ENCODE data around the gene MTARC1.

The MTARC1 gene

GRCh38 chr1:220807726-220808125 is 21.0 kb downstream of the MTARC1 start:
- DNase-seq, result no peak

- no peak for DNase-seq
Observed at GRCh38 chr1:220808345-220809186, 21.9 kb downstream of the MTARC1 start.

GRCh38 chr1:220809187-220809550 is 22.5 kb downstream of the MTARC1 start:
- DNase-seq, result no peak

- no peak for DNase-seq
Observed at GRCh38 chr1:220809704-220810103, 23.0 kb downstream of the MTARC1 start.

- no peak for DNase-seq
Observed at GRCh38 chr1:220810179-220810653, 23.5 kb downstream of the MTARC1 start.

- no peak for DNase-seq
Observed at GRCh38 chr1:220810963-220811362, 24.2 kb downstream of the MTARC1 start.

GRCh38 chr1:220811695-220812094 is 25.0 kb downstream of the MTARC1 start:
- DNase-seq, result no peak

DNA sequence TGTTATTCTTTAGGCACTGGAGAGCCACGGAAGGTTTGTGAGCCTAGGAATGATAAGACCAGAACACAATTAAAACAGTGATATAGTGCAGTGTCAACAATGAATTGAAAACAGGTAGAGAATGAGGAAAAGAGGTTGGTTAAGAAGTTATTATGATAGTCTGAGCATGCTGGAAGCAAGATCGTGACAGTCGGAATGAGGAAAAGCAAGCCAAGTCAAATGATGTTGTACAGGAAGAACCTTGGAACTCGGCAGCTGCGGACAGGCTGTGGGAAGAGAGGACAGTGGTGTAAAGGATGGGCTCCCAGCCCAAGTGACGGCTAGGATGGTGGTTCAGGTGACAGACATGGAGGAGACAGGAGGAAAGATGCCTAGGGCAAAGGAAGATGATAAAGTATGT is 25.6 kb downstream of the MTARC1 start:
- no peak for DNase-seq

DNA sequence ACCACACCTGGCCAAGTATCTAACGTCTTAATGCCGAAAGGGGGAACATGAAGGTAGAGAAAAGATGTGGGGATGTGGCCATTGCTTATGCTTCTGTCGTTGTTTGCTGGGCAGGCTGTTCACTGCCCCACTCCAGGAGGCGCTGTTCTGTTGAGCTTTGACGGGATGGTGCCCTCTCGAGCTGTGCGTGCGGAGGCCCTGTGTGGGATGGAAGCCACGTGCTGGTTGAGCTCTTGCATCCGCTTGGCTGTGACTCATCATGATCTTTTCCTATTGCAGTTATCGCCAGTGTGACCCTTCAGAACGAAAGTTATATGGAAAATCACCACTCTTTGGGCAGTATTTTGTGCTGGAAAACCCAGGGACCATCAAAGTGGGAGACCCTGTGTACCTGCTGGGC is 26.3 kb downstream of the MTARC1 start:
- no peak for DNase-seq

GRCh38 chr1:220815409-220815808 is 28.7 kb downstream of the MTARC1 start:
- no peak for DNase-seq

DNA sequence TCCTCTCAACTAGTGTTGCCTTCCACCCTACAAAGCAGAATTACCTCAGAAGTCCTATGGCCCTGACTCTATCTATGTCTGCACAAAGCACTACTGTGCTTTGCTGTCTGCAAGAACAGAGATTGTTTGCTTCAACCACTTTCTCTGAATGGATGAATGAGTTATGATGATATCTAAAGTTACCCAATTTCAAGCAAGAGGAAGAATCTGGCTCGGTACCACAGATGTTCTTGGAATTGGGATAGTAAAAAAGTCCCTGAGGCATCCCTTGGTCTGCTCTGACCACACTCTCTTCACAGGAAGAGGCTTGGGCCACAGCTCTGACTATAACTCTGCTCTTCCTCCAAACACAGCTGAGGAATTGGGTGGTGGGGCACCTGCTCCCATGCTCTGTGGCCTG is 31.2 kb downstream of the MTARC1 start:
- DNase-seq, result no peak

GRCh38 chr1:220818421-220819173 is 31.9 kb downstream of the MTARC1 start:
- DNase-seq, result no peak

DNA sequence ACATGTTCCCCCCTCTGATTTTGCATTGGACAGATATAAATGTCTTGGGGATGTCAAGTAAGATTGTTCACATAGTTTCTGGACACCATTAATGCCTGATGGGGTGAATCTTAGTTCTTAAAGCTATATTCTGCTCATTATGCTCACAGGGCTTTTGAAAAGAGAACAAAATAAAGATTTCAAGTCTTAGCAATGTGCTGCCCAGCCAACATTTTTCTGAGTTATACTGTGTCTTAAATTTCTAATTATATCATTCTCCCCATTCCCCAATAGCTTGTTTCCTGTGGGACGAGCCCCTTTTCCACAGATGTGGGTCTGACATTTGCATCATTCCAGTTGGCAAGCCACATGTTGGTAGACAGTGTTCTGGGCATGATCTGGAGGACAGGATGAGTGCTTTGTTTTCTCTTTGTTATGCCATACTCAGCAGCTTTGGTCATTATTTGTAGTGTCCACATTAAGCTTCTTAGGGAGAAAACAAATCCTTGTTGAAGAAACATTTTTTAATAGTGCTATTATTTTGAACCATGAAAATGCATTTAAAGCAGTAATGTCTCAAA is 32.8 kb downstream of the MTARC1 start:
- DNase-seq, result no peak

GRCh38 chr1:220824031-220824989 is 37.6 kb downstream of the MTARC1 start:
- DNase-seq, result no peak

GRCh38 chr1:220825819-220826551 is 39.3 kb downstream of the MTARC1 start:
- no peak for DNase-seq

DNA sequence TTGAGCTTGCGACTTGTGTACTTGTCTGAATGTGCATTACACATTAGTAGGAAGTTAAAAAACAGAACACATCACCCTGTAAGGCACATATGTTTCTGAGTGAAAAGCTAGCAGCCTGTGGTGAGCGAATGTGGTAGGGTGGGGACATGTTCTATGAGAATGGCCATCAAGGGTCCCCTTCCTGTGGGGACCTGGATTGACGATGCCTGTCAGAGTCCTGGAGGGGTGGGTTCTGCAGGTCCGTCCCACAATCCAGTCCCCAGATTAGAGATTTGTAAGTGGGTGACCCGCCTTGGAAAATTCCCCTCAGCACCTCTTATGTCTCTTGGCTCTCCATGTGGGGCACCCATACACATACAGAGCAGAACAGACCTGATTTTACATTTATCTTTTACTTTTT is 40.0 kb downstream of the MTARC1 start:
- DNase-seq, result no peak

GRCh38 chr1:220827445-220828178 is 40.9 kb downstream of the MTARC1 start:
- DNase-seq, result no peak

DNA sequence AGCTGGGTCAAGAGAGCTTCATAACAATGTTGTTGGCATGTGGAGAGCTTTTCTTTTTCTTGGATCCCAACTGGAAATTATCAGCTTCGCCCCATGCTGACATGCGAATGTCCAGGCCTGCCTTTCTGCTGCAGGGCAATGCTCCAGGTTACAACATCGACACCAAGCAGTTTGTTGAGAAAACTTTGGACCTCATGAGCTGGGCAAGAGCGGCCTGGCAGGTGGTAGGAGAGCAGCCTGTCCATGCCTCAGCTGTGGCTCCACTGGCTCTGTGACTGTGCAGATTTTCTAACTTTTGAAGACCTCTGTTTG is 41.4 kb downstream of the MTARC1 start:
- DNase-seq, result no peak

- no peak for DNase-seq
Observed at GRCh38 chr1:220828950-220829586, 42.4 kb downstream of the MTARC1 start.

- no peak for DNase-seq
Observed at GRCh38 chr1:220833436-220833835, 46.7 kb downstream of the MTARC1 start.

Measured in NCI-H1105 (cell line).